ENCODE data around the gene SSH2. TPM values are rescaled to one million over a fixed set of nuclear protein-coding genes. Genes with fewer than 3 reads are reported as not detected.
"Not testable (repeated sequence)": the region's sequence is repeated elsewhere in the genome, so short reads cannot be mapped to it uniquely, and the experiment has no call there.

SSH2 gene
- total RNA-seq, 2 experiments from 2014 or later, result 62.9 to 65.8 TPM

- peaks cover 7% of the 10 kb centered on the region for H3K36me3 Mint-ChIP-seq (ENCODE audit: low read depth)
- H3K27me3 Mint-ChIP-seq, result no peaks in the 10 kb centered on the region
- peaks cover 3% of the 10 kb centered on the region for H3K4me1 Mint-ChIP-seq
- no peak for DNase-seq
- no peak overlapping the region for H3K4me3 Mint-ChIP-seq
- CTCF ChIA-PET, result no interaction called here
- H3K9me3 Mint-ChIP-seq, result peaks cover 3% of the 10 kb centered on the region
- no peak overlapping the region for H3K27ac Mint-ChIP-seq
- POLR2A ChIA-PET, result no interaction called here
These were observed 67.9 kb downstream of the SSH2 start for GRCh38 chr17:29862127-29862526.

GRCh38 chr17:29859445-29859844 lies 70.6 kb downstream of the SSH2 start:
- H3K27ac Mint-ChIP-seq, H3K4me1 Mint-ChIP-seq, H3K4me3 Mint-ChIP-seq, H3K9me3 Mint-ChIP-seq, CTCF ChIA-PET, POLR2A ChIA-PET, DNase-seq, H3K27me3 Mint-ChIP-seq: not testable (repeated sequence)
- peaks cover 12% of the 10 kb centered on the region for H3K36me3 Mint-ChIP-seq (ENCODE audit: low read depth)

- Mint-ChIP-seq H3K4me3 (no peak overlapping the region), H3K27me3 (no peaks in the 10 kb centered on the region), H3K9me3 (peaks cover 5% of the 10 kb centered on the region), H3K4me1 (no peaks in the 10 kb centered on the region), H3K27ac (no peak overlapping the region), H3K36me3 (ENCODE audit: low read depth) (peaks cover 9% of the 10 kb centered on the region)
- no peak for DNase-seq
- POLR2A ChIA-PET, result no interaction called here
- CTCF ChIA-PET, result no interaction called here
These were observed 72.2 kb downstream of the SSH2 start for GRCh38 chr17:29857823-29858222.

- H3K27me3 Mint-ChIP-seq; DNase-seq; CTCF ChIA-PET; H3K4me1 Mint-ChIP-seq; H3K9me3 Mint-ChIP-seq; H3K27ac Mint-ChIP-seq; H3K4me3 Mint-ChIP-seq; H3K36me3 Mint-ChIP-seq (ENCODE audit: low read depth); POLR2A ChIA-PET: not testable (repeated sequence)
These were observed 72.9 kb downstream of the SSH2 start for GRCh38 chr17:29857105-29857504.

- ChIA-PET POLR2A (no interaction called here), CTCF (interaction anchor here (1.1 kb wide), 1 partner anchor 48 kb away, joined by 5 read pairs; no protein-coding TSS in a partner anchor)
- Mint-ChIP-seq H3K4me3 (no peak overlapping the region), H3K9me3 (peaks cover 5% of the 10 kb centered on the region), H3K36me3 (ENCODE audit: low read depth) (peaks cover 9% of the 10 kb centered on the region), H3K27me3 (no peaks in the 10 kb centered on the region), H3K27ac (no peak overlapping the region), H3K4me1 (no peaks in the 10 kb centered on the region)
- DNase-seq, result no peak
These were observed 74.3 kb downstream of the SSH2 start for GRCh38 chr17:29855686-29856085.

GRCh38 chr17:29848737-29849136 lies 81.3 kb downstream of the SSH2 start:
- Mint-ChIP-seq H3K4me3 (no peak overlapping the region), H3K36me3 (ENCODE audit: low read depth) (peaks cover 5% of the 10 kb centered on the region), H3K4me1 (no peaks in the 10 kb centered on the region), H3K9me3 (no peaks in the 10 kb centered on the region), H3K27me3 (no peaks in the 10 kb centered on the region), H3K27ac (no peak overlapping the region)
- ChIA-PET POLR2A (interaction anchor here (1.0 kb wide), 1 partner anchor 10 kb away, joined by 3 read pairs; no protein-coding TSS in a partner anchor), CTCF (no interaction called here)
- no peak for DNase-seq

- Mint-ChIP-seq H3K4me3 (no peak overlapping the region), H3K36me3 (ENCODE audit: low read depth) (peaks cover 5% of the 10 kb centered on the region), H3K9me3 (no peaks in the 10 kb centered on the region), H3K27ac (no peak overlapping the region), H3K27me3 (no peaks in the 10 kb centered on the region), H3K4me1 (no peaks in the 10 kb centered on the region)
- no peak for DNase-seq
- CTCF ChIA-PET, result no interaction called here
- POLR2A ChIA-PET, result no interaction called here
These were observed 82.3 kb downstream of the SSH2 start for GRCh38 chr17:29847527-29848400.

GRCh38 chr17:29847118-29847517 lies 82.9 kb downstream of the SSH2 start:
- DNase-seq, result no peak
- Mint-ChIP-seq H3K27me3 (no peaks in the 10 kb centered on the region), H3K36me3 (ENCODE audit: low read depth) (peaks cover 5% of the 10 kb centered on the region), H3K4me3 (no peak overlapping the region), H3K4me1 (no peaks in the 10 kb centered on the region), H3K27ac (no peak overlapping the region), H3K9me3 (no peaks in the 10 kb centered on the region)
- CTCF ChIA-PET, result no interaction called here
- POLR2A ChIA-PET, result no interaction called here

GRCh38 chr17:29846298-29846697 lies 83.7 kb downstream of the SSH2 start:
- Mint-ChIP-seq H3K4me1 (no peaks in the 10 kb centered on the region), H3K4me3 (no peak overlapping the region), H3K27me3 (no peaks in the 10 kb centered on the region), H3K9me3 (no peaks in the 10 kb centered on the region), H3K27ac (no peak overlapping the region), H3K36me3 (ENCODE audit: low read depth) (peaks cover 5% of the 10 kb centered on the region)
- DNase-seq, result no peak
- CTCF ChIA-PET, result interaction anchor here (1.2 kb wide), 1 partner anchor 85 kb away, joined by 3 read pairs; no protein-coding TSS in a partner anchor
- POLR2A ChIA-PET, result interaction anchor here (0.7 kb wide), 1 partner anchor 631 kb away, joined by 3 read pairs; no protein-coding TSS in a partner anchor

GRCh38 chr17:29844339-29845048 lies 85.5 kb downstream of the SSH2 start:
- ChIA-PET POLR2A (no interaction called here), CTCF (interaction anchor here (1.8 kb wide), 1 partner anchor 37 kb away, joined by 5 read pairs; no protein-coding TSS in a partner anchor)
- Mint-ChIP-seq H3K36me3 (ENCODE audit: low read depth) (peaks cover 5% of the 10 kb centered on the region), H3K9me3 (no peaks in the 10 kb centered on the region), H3K4me3 (no peak overlapping the region), H3K27me3 (no peaks in the 10 kb centered on the region), H3K27ac (no peak overlapping the region), H3K4me1 (no peaks in the 10 kb centered on the region)
- DNase-seq, result no peak

GRCh38 chr17:29840884-29841283 lies 89.1 kb downstream of the SSH2 start:
- ChIA-PET POLR2A (no interaction called here), CTCF (no interaction called here)
- Mint-ChIP-seq H3K4me3 (no peak overlapping the region), H3K9me3 (no peaks in the 10 kb centered on the region), H3K27me3 (no peaks in the 10 kb centered on the region), H3K27ac (no peak overlapping the region), H3K4me1 (no peaks in the 10 kb centered on the region), H3K36me3 (ENCODE audit: low read depth) (no peaks in the 10 kb centered on the region)
- DNase-seq, result no peak

GRCh38 chr17:29839656-29840055 lies 90.4 kb downstream of the SSH2 start:
- H3K27me3 Mint-ChIP-seq, result no peaks in the 10 kb centered on the region
- H3K27ac Mint-ChIP-seq, result no peak overlapping the region
- no peak overlapping the region for H3K4me3 Mint-ChIP-seq
- CTCF ChIA-PET, result no interaction called here
- H3K9me3 Mint-ChIP-seq, result no peaks in the 10 kb centered on the region
- H3K36me3 Mint-ChIP-seq (ENCODE audit: low read depth), result no peaks in the 10 kb centered on the region
- POLR2A ChIA-PET, result no interaction called here
- H3K4me1 Mint-ChIP-seq, result no peaks in the 10 kb centered on the region
- DNase-seq, result no peak

GRCh38 chr17:29838961-29839360 lies 91.1 kb downstream of the SSH2 start:
- Mint-ChIP-seq H3K36me3 (ENCODE audit: low read depth) (no peaks in the 10 kb centered on the region), H3K27me3 (no peaks in the 10 kb centered on the region), H3K4me1 (no peaks in the 10 kb centered on the region), H3K27ac (no peak overlapping the region), H3K9me3 (no peaks in the 10 kb centered on the region), H3K4me3 (no peak overlapping the region)
- ChIA-PET POLR2A (interaction anchor here (1.4 kb wide), 1 partner anchor 10 kb away, joined by 3 read pairs; no protein-coding TSS in a partner anchor), CTCF (no interaction called here)
- DNase-seq, result no peak

All from activated CD4-positive, alpha-beta memory T cell treated with anti-CD3 and anti-CD28 coated beads, Interleukin-2, amount 10 ng/mL, durations not matched to agents 7 days and 5 days (primary cell).